Activated naive CD4-positive, alpha-beta T cell treated with anti-CD3 and anti-CD28 coated beads, Interleukin-2, amount 50 U/mL, for 16 hours (primary cell): ENCODE measurements around the gene OR11H1.
"Not testable (repeated sequence)": the region's sequence is repeated elsewhere in the genome, so short reads cannot be mapped to it uniquely, and the experiment has no call there.

ENCODE experiments used
- DNase-seq: peaks from one replicate; pipeline ENCODE4 v3.0.0-alpha.2; 2020

OR11H1 gene

GRCh38 chr22:15527892-15528291, at the start of gene OR11H1:
TSS of gene OR11H1 (plus strand) at chr22:15528192. CDS start at chr22:15528192, 0 bp downstream.
- not testable (repeated sequence) for DNase-seq

- DNase-seq = not testable (repeated sequence)
These were observed 18.0 kb upstream of the OR11H1 start for GRCh38 chr22:15509967-15510366.

- not testable (repeated sequence) for DNase-seq
These were observed 12.1 kb upstream of the OR11H1 start for GRCh38 chr22:15515896-15516295.

GRCh38 chr22:15553767-15554166, 25.8 kb downstream of the OR11H1 start:
- DNase-seq = not testable (repeated sequence)

GRCh38 chr22:15563461-15563860, 35.5 kb downstream of the OR11H1 start:
- DNase-seq = not testable (repeated sequence)

- DNase-seq = not testable (repeated sequence)
These were observed 37.1 kb downstream of the OR11H1 start for GRCh38 chr22:15565063-15565462.
